Glomerular visceral epithelial cell (primary cell): Measurements from ENCODE around the gene CD207.
"Not testable (repeated sequence)": the region's sequence is repeated elsewhere in the genome, so short reads cannot be mapped to it uniquely, and the experiment has no call there.

Experiments used
- DNase-seq: peaks from one replicate; pipeline ENCODE4 v3.0.0-alpha.2; 2016; ENCODE audit errors: extremely low spot score

The CD207 gene

DNA sequence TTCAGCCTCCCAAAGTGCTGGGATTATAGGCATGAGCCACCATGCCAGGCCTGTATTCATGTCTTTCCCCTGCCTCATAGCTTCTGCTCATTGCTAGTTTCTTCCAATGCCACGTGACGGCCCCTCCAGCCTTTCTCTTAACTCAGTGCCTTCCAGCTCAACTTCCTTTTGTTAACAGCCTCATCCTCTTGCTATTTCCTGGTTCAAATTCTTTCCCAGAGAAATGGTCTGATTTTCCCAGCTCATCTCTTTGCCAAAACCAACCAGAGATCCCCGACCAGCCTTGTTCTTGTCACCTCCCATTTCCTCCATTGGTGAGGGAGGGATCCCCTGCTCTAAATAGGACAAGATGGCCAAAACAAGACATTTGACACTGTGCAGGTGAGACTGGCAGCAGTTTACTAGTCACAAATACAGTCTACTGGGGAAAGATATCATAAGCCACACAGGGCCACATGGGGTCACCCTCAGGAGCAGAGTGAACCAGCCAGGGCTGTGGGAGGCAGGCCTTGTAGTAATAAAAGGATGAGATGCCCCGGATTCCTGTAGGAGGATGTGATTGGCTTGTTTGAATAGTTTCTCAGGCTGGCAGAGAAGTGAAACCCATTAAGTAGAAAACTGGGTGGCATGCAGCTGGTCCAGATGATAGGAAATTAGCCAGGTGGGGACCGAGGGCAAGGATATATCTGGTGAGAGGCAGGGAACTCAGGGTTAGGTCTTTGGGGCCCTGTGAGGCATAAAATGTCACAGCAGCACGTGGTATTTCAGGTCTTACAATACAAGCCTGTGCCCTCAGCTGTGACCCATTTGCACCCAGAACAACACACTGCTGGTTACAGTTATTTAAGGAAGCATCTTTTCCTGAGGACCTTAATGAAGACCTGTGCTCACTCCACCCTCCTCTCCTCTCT is 6.4 kb downstream of the CD207 start:
- DNase-seq, result no peak

- DNase-seq, result no peak
Observed at GRCh38 chr2:70828115-70828514, 7.5 kb downstream of the CD207 start.

DNA sequence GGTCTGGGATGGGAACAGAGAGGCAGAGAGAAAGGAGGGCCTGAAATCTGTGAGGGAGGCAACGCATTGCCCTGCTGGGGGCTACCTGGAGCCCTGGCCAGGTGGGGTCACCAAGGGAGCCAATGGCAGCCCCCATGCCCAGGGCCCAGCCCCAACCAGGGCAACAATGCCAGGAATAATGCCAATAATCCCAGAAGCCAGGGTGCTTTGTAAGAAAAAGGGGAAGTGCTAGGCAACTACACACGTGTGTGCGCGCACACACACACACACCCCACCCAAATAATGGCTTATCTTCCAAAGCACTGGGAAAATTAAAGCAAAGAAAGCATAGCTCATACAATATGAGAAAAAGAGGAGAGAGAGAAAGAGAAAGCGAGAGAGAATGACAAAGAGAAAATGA is 8.2 kb downstream of the CD207 start:
- no peak for DNase-seq

GRCh38 chr2:70826696-70827350 is 8.8 kb downstream of the CD207 start:
- no peak for DNase-seq

- no peak for DNase-seq
Observed at GRCh38 chr2:70823249-70823648, 12.4 kb downstream of the CD207 start.

- no peak for DNase-seq
Observed at GRCh38 chr2:70822843-70823242, 12.8 kb downstream of the CD207 start.

- DNase-seq, result no peak
Observed at GRCh38 chr2:70820499-70820898, 15.1 kb downstream of the CD207 start, which contains the start of gene CLEC4F. Gene CLEC4F, minus strand, starts transcription at chr2:70820599. Its CDS starts 76 bp downstream, at chr2:70820523.

- no peak for DNase-seq
Observed at GRCh38 chr2:70817284-70817954, 18.2 kb downstream of the CD207 start.

DNA sequence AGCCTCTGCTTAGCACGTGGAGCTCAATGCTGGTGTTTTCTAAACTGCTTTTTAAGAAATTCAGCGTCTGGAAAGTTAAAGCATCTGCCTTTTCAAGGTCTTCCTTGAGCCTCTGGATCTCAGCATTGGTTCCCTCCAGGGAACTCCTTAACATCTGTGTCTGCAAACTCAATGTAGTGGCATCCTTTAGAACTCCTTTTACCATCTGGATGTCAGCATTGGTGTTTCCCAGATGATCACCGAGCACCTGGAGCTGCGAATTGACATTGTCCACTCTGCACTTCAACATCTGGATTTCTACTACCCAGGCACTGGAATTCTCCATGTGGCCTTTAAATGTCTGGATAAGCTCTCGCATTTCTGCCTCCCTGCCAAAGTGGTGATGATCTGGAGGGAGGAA is 18.9 kb downstream of the CD207 start:
- DNase-seq, result no peak

GRCh38 chr2:70808983-70809958 is 26.3 kb downstream of the CD207 start:
- DNase-seq, result no peak

- DNase-seq, result no peak
Observed at GRCh38 chr2:70807828-70808118, 27.8 kb downstream of the CD207 start.

GRCh38 chr2:70807102-70807827 is 28.4 kb downstream of the CD207 start:
- no peak for DNase-seq

DNA sequence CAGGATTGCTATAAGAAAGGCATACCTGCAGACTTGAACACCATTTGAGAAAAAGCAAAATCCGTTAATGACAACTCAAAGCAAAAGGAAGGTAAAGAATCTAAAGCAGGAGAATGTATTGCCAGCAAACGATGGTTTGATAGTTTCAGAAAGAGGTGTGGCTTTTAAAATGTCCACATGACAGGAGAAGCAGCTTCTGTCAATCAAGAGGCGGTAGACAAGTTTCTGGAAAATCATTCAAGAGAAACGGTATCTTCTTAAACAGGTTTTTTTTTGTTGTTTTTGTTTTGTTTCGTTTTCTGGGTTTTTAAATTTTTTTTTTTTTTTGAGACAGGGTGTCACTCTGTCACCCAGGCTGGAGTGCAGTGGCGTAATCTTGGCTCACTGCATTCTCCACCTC is 29.0 kb downstream of the CD207 start:
- no peak for DNase-seq

DNA sequence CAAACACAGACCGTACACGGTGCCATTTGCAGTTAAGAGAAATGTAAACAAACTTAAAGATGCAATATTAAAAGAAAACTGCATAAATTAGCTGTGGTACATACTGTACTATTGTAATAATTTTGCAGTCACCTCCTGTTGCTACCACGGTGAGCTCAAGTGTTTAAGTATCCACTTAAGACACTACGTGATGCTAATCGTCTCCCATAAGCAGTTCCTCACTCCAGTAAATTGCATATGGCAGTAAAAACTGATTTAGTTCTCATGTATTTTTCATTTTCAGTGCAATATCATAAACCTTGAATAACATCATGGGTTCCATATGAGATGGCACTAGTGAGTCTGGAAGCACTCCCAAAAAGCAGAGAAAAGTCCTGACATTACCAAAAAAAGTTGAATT is 29.6 kb downstream of the CD207 start:
- no peak for DNase-seq

DNA sequence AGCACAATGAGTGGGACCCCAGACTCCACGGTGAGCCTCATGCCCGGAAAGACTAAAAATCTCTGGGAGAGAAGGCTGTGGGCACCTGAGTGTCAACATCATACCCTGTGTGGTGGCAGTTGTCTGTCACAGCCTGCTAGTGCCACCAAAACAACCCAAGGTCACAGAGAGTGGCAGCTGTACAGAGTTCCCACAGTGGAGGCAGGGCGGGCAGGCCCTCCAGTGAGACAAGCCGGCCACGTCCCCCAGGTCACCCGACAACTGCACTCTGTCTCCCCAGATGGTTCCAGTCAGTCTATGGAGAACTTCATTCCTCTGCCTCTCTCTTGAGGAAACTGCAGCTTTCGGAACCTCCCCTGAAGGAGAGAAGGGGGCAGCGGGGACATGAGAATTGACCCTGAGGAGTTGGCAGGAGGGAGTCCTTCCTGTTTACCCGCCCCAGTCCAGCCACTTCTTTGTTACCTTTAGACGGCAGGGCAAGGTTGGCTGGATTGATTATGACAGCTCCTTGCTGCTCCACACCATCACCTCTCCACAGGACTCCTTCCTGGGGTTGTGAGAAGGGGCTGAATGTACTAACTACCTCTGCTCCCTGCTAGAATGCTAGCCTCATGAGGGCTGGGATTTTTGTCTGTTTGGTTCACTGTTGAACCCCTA is 33.9 kb downstream of the CD207 start:
- DNase-seq, result no peak

GRCh38 chr2:70799706-70800105 is 35.9 kb downstream of the CD207 start:
- DNase-seq, result no peak

GRCh38 chr2:70797996-70798395 is 37.6 kb downstream of the CD207 start:
- DNase-seq, result not testable (repeated sequence)

GRCh38 chr2:70797506-70797905 is 38.1 kb downstream of the CD207 start:
- no peak for DNase-seq

- no peak for DNase-seq
Observed at GRCh38 chr2:70796262-70796661, 39.4 kb downstream of the CD207 start.
